ENCODE measurements around the gene LRRC37A3. TPM values are rescaled to one million over a fixed set of nuclear protein-coding genes. Genes with fewer than 3 reads are reported as not detected.
"Not testable (repeated sequence)": the region's sequence is repeated elsewhere in the genome, so short reads cannot be mapped to it uniquely, and the experiment has no call there.

LRRC37A3 gene
- polyA plus RNA-seq, 3 donors = 0.31 to 3.9 (median 0.56) TPM

- intact Hi-C loops (cut with micrococcal nuclease); H3K27me3 ChIP-seq (ENCODE audit: control insufficient read depth in 2 of 2, insufficient read depth in 2 of 2, low read length in 2 of 2); H3K4me3 ChIP-seq (replicated peaks in 1 of 3; ENCODE audit: low read depth in 2 of 3, low read length in 3 of 3); H3K27me3 Mint-ChIP-seq (ENCODE audit: low read depth in 3 of 3); H2AFZ ChIP-seq (ENCODE audit: insufficient read depth, low read depth, low read length, poor library complexity, severe bottlenecking); H3K9me3 ChIP-seq (replicated peaks in 1 of 2; ENCODE audit: control insufficient read depth in 1 of 2, insufficient read depth in 1 of 2, low read length in 2 of 2); H3K9me3 Mint-ChIP-seq; H3K36me3 ChIP-seq (replicated peaks in 1 of 2; ENCODE audit: control insufficient read depth in 1 of 2, insufficient read depth in 2 of 2, low read length in 2 of 2); H3K4me2 ChIP-seq (replicated peaks; ENCODE audit: extremely low read depth, low read length, poor library complexity, severe bottlenecking); H3K9ac ChIP-seq (ENCODE audit: insufficient read depth, low read length, poor library complexity, severe bottlenecking): not testable (repeated sequence)
- Mint-ChIP-seq H3K36me3 (peaks cover 6 to 19% of the 10 kb centered on the region in 2 donors), H3K27ac (peak overlapping the region; percentile 73 to 90 (median 81)), H3K4me3 (peak overlapping the region in 1 of 2 donors; percentile 60), H3K4me1 (peaks cover 51% of the 10 kb centered on the region)
- Histone ChIP-seq H3K79me2 (ENCODE audit: insufficient read depth, low read length) (peaks cover 58% of the 10 kb centered on the region), H4K20me1 (ENCODE audit: insufficient read depth, low read length) (peaks cover 57% of the 10 kb centered on the region), H3K27ac (ENCODE audit: low read depth in 1 of 2, low read length in 2 of 2) (peak overlapping the region in 1 of 2 donors; percentile 36), H3K4me1 (ENCODE audit: control insufficient read depth in 1 of 2, insufficient read depth in 2 of 2, low read length in 2 of 2) (peaks cover 50 to 61% of the 10 kb centered on the region in 2 donors)
- peak; percentile 13 to 37 (median 21) for DNase-seq
- WGBS (ENCODE audit: insufficient coverage) = 0% methylated on average over 1 of the region's 3 CpGs
Observed at GRCh38 chr17:64834060-64834459, 85.2 kb downstream of the LRRC37A3 start.

GRCh38 chr17:64830631-64831040 lies 88.6 kb downstream of the LRRC37A3 start:
- H3K4me3 Mint-ChIP-seq = not testable (repeated sequence)

GRCh38 chr17:64829824-64830630 lies 89.3 kb downstream of the LRRC37A3 start:
- H3K27ac Mint-ChIP-seq = peak overlapping the region in 3 of 7 donors; percentile 42 to 76 (median 53)
- intact Hi-C loops (cut with micrococcal nuclease); H3K4me2 ChIP-seq (replicated peaks; ENCODE audit: extremely low read depth, low read length, poor library complexity, severe bottlenecking); H3K27me3 Mint-ChIP-seq (ENCODE audit: low read depth in 3 of 3); H3K27me3 ChIP-seq (ENCODE audit: control insufficient read depth in 2 of 2, insufficient read depth in 2 of 2, low read length in 2 of 2); H3K27ac ChIP-seq (ENCODE audit: low read depth in 1 of 2, low read length in 2 of 2); DNase-seq; H2AFZ ChIP-seq (ENCODE audit: insufficient read depth, low read depth, low read length, poor library complexity, severe bottlenecking); H3K4me3 ChIP-seq (replicated peaks in 1 of 3; ENCODE audit: low read depth in 2 of 3, low read length in 3 of 3); H3K9me3 ChIP-seq (replicated peaks in 1 of 2; ENCODE audit: control insufficient read depth in 1 of 2, insufficient read depth in 1 of 2, low read length in 2 of 2); H3K9me3 Mint-ChIP-seq; H3K9ac ChIP-seq (ENCODE audit: insufficient read depth, low read length, poor library complexity, severe bottlenecking); H3K4me3 Mint-ChIP-seq: not testable (repeated sequence)
- H3K36me3 Mint-ChIP-seq = peaks cover 22 to 39% of the 10 kb centered on the region in 2 donors
- H4K20me1 ChIP-seq (ENCODE audit: insufficient read depth, low read length) = peaks cover 64% of the 10 kb centered on the region
- H3K4me1 Mint-ChIP-seq = peaks cover 30% of the 10 kb centered on the region
- peaks cover 42% of the 10 kb centered on the region for H3K79me2 ChIP-seq (ENCODE audit: insufficient read depth, low read length)
- H3K4me1 ChIP-seq (ENCODE audit: control insufficient read depth in 1 of 2, insufficient read depth in 2 of 2, low read length in 2 of 2) = peaks cover 31 to 37% of the 10 kb centered on the region in 2 donors
- peaks cover 8 to 30% of the 10 kb centered on the region in 2 donors for H3K36me3 ChIP-seq (replicated peaks in 1 of 2; ENCODE audit: control insufficient read depth in 1 of 2, insufficient read depth in 2 of 2, low read length in 2 of 2)
- WGBS (ENCODE audit: insufficient coverage) = 60% methylated on average over 5 of the region's 12 CpGs

More at GRCh38 chr17:64830631-64831040, 88.6 kb downstream of the LRRC37A3 start:
- intact Hi-C loops (cut with micrococcal nuclease); H3K4me3 ChIP-seq (replicated peaks in 1 of 3; ENCODE audit: low read depth in 2 of 3, low read length in 3 of 3); DNase-seq; H3K4me2 ChIP-seq (replicated peaks; ENCODE audit: extremely low read depth, low read length, poor library complexity, severe bottlenecking); H3K9ac ChIP-seq (ENCODE audit: insufficient read depth, low read length, poor library complexity, severe bottlenecking); H3K27ac ChIP-seq (ENCODE audit: low read depth in 1 of 2, low read length in 2 of 2); H3K27me3 ChIP-seq (ENCODE audit: control insufficient read depth in 2 of 2, insufficient read depth in 2 of 2, low read length in 2 of 2); H2AFZ ChIP-seq (ENCODE audit: insufficient read depth, low read depth, low read length, poor library complexity, severe bottlenecking); H3K9me3 Mint-ChIP-seq; H3K9me3 ChIP-seq (replicated peaks in 1 of 2; ENCODE audit: control insufficient read depth in 1 of 2, insufficient read depth in 1 of 2, low read length in 2 of 2); H3K27me3 Mint-ChIP-seq (ENCODE audit: low read depth in 3 of 3): not testable (repeated sequence)
- peak overlapping the region in 4 of 7 donors; percentile 15 to 42 (median 40) for H3K27ac Mint-ChIP-seq
- H3K4me1 ChIP-seq (ENCODE audit: control insufficient read depth in 1 of 2, insufficient read depth in 2 of 2, low read length in 2 of 2) = peaks cover 37 to 43% of the 10 kb centered on the region in 2 donors
- peaks cover 68% of the 10 kb centered on the region for H4K20me1 ChIP-seq (ENCODE audit: insufficient read depth, low read length)
- WGBS (ENCODE audit: insufficient coverage) = no CpG with 5 or more reads among the region's 1 CpG
- peaks cover 36% of the 10 kb centered on the region for H3K4me1 Mint-ChIP-seq
- peaks cover 8 to 26% of the 10 kb centered on the region in 2 donors for H3K36me3 ChIP-seq (replicated peaks in 1 of 2; ENCODE audit: control insufficient read depth in 1 of 2, insufficient read depth in 2 of 2, low read length in 2 of 2)
- peaks cover 19 to 37% of the 10 kb centered on the region in 2 donors for H3K36me3 Mint-ChIP-seq
- peaks cover 47% of the 10 kb centered on the region for H3K79me2 ChIP-seq (ENCODE audit: insufficient read depth, low read length)

GRCh38 chr17:64829068-64829467 lies 90.2 kb downstream of the LRRC37A3 start:
- peak overlapping the region in 1 of 7 donors; percentile 57 for H3K27ac Mint-ChIP-seq

More at GRCh38 chr17:64829068-64829467, 90.2 kb downstream of the LRRC37A3 start:
- intact Hi-C loops (cut with micrococcal nuclease); H2AFZ ChIP-seq (ENCODE audit: insufficient read depth, low read depth, low read length, poor library complexity, severe bottlenecking); H3K4me2 ChIP-seq (replicated peaks; ENCODE audit: extremely low read depth, low read length, poor library complexity, severe bottlenecking); H3K27me3 ChIP-seq (ENCODE audit: control insufficient read depth in 2 of 2, insufficient read depth in 2 of 2, low read length in 2 of 2); H3K9me3 Mint-ChIP-seq; H3K4me3 Mint-ChIP-seq; H3K9me3 ChIP-seq (replicated peaks in 1 of 2; ENCODE audit: control insufficient read depth in 1 of 2, insufficient read depth in 1 of 2, low read length in 2 of 2); DNase-seq; H3K27ac ChIP-seq (ENCODE audit: low read depth in 1 of 2, low read length in 2 of 2); H3K27me3 Mint-ChIP-seq (ENCODE audit: low read depth in 3 of 3); H3K4me3 ChIP-seq (replicated peaks in 1 of 3; ENCODE audit: low read depth in 2 of 3, low read length in 3 of 3); H3K9ac ChIP-seq (ENCODE audit: insufficient read depth, low read length, poor library complexity, severe bottlenecking): not testable (repeated sequence)
- H3K4me1 Mint-ChIP-seq = peaks cover 23% of the 10 kb centered on the region
- Histone ChIP-seq H3K79me2 (ENCODE audit: insufficient read depth, low read length) (peaks cover 33% of the 10 kb centered on the region), H4K20me1 (ENCODE audit: insufficient read depth, low read length) (peaks cover 62% of the 10 kb centered on the region), H3K4me1 (ENCODE audit: control insufficient read depth in 1 of 2, insufficient read depth in 2 of 2, low read length in 2 of 2) (peaks cover 21 to 28% of the 10 kb centered on the region in 2 donors), H3K36me3 (replicated peaks in 1 of 2; ENCODE audit: control insufficient read depth in 1 of 2, insufficient read depth in 2 of 2, low read length in 2 of 2) (peaks cover 16 to 40% of the 10 kb centered on the region in 2 donors)
- H3K36me3 Mint-ChIP-seq = peaks cover 28 to 43% of the 10 kb centered on the region in 2 donors
- 100% methylated on average over 2 of the region's 5 CpGs for WGBS (ENCODE audit: insufficient coverage)

Data from CD14-positive monocyte (primary cell).